ENCODE data around the gene CTIF.

Gene CTIF

DNA sequence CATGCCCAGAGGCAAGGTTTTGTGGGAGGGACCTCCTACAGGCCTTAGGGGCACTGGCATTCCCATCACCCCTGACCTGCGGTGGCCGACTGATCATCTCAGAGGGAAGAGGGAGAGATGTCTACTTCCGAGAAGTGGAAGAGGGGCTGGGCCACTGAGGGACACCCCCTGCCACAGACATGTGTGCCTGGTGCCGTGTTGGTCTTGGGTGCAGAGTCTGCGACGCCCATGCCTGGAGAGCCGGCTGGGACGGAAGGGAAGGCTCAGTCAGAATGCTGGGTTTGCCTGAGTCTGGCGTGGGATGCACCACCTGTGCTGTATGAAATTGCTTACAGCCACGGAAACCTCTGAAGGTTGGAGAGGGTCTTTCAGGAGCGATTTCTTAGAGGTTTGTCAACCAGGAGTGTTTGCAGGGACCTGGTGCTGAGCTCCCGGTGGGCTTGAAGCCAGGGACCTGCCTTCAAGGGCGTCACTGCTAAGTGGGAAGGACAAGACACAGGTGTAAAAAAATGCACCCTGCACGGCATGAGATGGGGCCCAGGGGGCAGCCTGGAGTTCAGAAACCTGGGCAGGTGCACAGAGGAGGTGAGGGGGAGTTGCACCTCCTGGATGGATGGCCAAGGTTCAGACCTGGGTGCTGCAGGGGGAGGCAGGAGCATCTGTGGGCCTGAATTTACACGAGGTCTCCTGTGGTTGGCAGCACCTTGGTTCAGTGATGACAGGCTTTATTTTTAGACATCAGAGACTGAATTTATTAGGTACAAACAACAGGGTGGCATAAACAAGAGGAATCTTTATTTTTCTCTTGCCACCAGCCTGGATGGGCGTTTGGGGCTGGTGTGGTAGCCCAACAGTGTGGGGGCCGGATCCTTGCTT is 100.3 kb downstream of the CTIF start:
- H3K27me3 ChIP-seq (ENCODE audit: control insufficient read depth in 1 of 2, insufficient read depth in 2 of 2, low read length in 2 of 2): no peaks in the 10 kb centered on the region
- no peak overlapping the region for H3K4me3 ChIP-seq (ENCODE audit: low read depth in 1 of 2, low read length in 2 of 2)
- peaks cover 0 to 2% of the 10 kb centered on the region in 2 donors for H3K36me3 ChIP-seq (ENCODE audit: control insufficient read depth in 1 of 2, insufficient read depth in 2 of 2, low read length in 2 of 2)
- no peak overlapping the region for H3K27ac ChIP-seq (ENCODE audit: low read depth, low read length)
- H3K9ac ChIP-seq (ENCODE audit: low read depth in 1 of 2, low read length in 2 of 2): no peak overlapping the region
- no peaks in the 10 kb centered on the region for H3K4me1 ChIP-seq (ENCODE audit: control insufficient read depth in 1 of 2, insufficient read depth in 2 of 2, low read length in 2 of 2)
- no peaks in the 10 kb centered on the region for H3K9me3 ChIP-seq (ENCODE audit: control insufficient read depth in 1 of 2, low read length in 2 of 2)

DNA sequence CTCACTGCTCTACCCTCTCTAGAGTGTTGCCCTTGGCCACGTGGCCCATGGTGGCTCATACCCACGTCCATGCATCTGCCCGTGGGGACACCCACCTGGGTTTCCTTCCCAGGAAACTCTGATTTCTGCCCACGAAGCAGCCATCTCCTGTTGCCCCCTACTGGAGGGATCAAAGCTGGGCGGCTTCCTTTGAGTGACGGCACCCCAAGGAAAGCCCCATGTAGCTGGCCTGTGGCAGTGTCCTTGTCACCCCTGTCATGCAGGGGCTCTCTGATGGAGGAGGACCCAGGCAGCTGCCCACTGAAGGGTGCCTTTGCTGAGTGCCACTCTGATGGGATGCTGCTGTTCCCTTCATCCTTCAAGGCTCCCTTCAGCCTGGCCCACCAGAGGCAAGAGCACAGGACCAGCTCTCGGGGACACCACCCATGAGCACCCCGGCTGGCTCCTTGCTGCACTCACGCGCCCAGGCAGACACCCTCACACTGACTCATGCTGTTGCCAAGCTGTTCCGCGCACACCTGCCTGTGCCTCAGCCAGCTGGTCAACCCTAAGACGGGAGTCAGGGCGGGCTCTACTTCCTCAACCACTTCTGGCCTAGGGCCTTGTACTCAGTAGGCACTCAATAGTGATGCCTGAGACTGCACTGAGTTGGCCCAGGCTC is 101.1 kb downstream of the CTIF start:
- no peaks in the 10 kb centered on the region for H3K27me3 ChIP-seq (ENCODE audit: control insufficient read depth in 1 of 2, insufficient read depth in 2 of 2, low read length in 2 of 2)
- H3K4me1 ChIP-seq (ENCODE audit: control insufficient read depth in 1 of 2, insufficient read depth in 2 of 2, low read length in 2 of 2): no peaks in the 10 kb centered on the region

DNA sequence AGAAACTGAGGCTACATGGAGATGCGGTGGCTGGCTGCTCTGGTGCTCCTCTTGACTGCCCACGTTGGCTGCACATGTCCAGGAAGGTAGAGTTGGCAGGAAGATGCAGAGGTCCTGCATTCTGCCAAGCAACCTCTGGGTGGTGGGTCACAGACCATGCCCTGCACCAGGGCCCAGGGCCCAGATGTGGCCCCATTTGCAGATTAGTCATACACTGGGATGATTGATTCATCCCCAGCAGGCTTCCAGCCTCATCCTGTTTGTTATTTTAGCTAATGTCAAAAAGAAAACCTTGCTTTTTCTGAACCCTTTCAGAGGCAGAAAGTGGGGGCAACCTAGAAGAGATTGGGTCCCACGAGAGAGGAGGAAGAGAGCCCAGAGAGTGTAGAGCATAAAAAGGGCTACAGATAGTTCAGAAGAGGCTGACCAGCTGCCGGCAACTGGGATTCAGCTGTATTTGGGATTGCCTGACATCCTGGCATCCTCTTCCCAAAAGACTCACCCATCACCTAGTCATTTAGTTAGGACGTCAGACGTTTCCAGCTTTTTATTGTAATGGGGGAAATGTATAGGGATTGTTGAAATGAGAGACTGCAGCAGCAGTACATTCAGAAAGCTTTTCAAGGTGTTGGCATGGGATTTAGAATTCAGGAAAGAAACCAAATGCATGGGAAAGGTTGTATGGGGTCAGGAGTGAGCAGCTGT is 101.9 kb downstream of the CTIF start:
- no peaks in the 10 kb centered on the region for H3K9me3 ChIP-seq (ENCODE audit: control insufficient read depth in 1 of 2, low read length in 2 of 2)
- no peak overlapping the region for H3K27ac ChIP-seq (ENCODE audit: low read depth, low read length)
- no peaks in the 10 kb centered on the region for H3K4me1 ChIP-seq (ENCODE audit: control insufficient read depth in 1 of 2, insufficient read depth in 2 of 2, low read length in 2 of 2)
- H3K36me3 ChIP-seq (ENCODE audit: control insufficient read depth in 1 of 2, insufficient read depth in 2 of 2, low read length in 2 of 2): peaks cover 0 to 2% of the 10 kb centered on the region in 2 donors
- no peak overlapping the region for H3K4me3 ChIP-seq (ENCODE audit: low read depth in 1 of 2, low read length in 2 of 2)
- no peak overlapping the region for H3K9ac ChIP-seq (ENCODE audit: low read depth in 1 of 2, low read length in 2 of 2)
- H3K27me3 ChIP-seq (ENCODE audit: control insufficient read depth in 1 of 2, insufficient read depth in 2 of 2, low read length in 2 of 2): no peaks in the 10 kb centered on the region

More for the DNA sequence above, 101.1 kb downstream of the CTIF start:
- Histone ChIP-seq H3K36me3 (ENCODE audit: control insufficient read depth in 1 of 2, insufficient read depth in 2 of 2, low read length in 2 of 2) (peaks cover 0 to 2% of the 10 kb centered on the region in 2 donors), H3K9me3 (ENCODE audit: control insufficient read depth in 1 of 2, low read length in 2 of 2) (no peaks in the 10 kb centered on the region), H3K4me3 (ENCODE audit: low read depth in 1 of 2, low read length in 2 of 2) (no peak overlapping the region), H3K27ac (ENCODE audit: low read depth, low read length) (no peak overlapping the region), H3K9ac (ENCODE audit: low read depth in 1 of 2, low read length in 2 of 2) (no peak overlapping the region)

GRCh38 chr18:48641981-48642380 is 103.2 kb downstream of the CTIF start:
- Histone ChIP-seq H3K9ac (ENCODE audit: low read depth in 1 of 2, low read length in 2 of 2) (no peak overlapping the region), H3K27me3 (ENCODE audit: control insufficient read depth in 1 of 2, insufficient read depth in 2 of 2, low read length in 2 of 2) (no peaks in the 10 kb centered on the region), H3K36me3 (ENCODE audit: control insufficient read depth in 1 of 2, insufficient read depth in 2 of 2, low read length in 2 of 2) (peaks cover 0 to 2% of the 10 kb centered on the region in 2 donors), H3K4me1 (ENCODE audit: control insufficient read depth in 1 of 2, insufficient read depth in 2 of 2, low read length in 2 of 2) (no peaks in the 10 kb centered on the region), H3K27ac (ENCODE audit: low read depth, low read length) (no peak overlapping the region), H3K4me3 (ENCODE audit: low read depth in 1 of 2, low read length in 2 of 2) (no peak overlapping the region), H3K9me3 (ENCODE audit: control insufficient read depth in 1 of 2, low read length in 2 of 2) (no peaks in the 10 kb centered on the region)

GRCh38 chr18:48642503-48642902 is 103.7 kb downstream of the CTIF start:
- no peak overlapping the region for H3K27ac ChIP-seq (ENCODE audit: low read depth, low read length)
- H3K4me3 ChIP-seq (ENCODE audit: low read depth in 1 of 2, low read length in 2 of 2): no peak overlapping the region
- H3K9me3 ChIP-seq (ENCODE audit: control insufficient read depth in 1 of 2, low read length in 2 of 2): no peaks in the 10 kb centered on the region

GRCh38 chr18:48643262-48643661 is 104.4 kb downstream of the CTIF start:
- Histone ChIP-seq H3K27me3 (ENCODE audit: control insufficient read depth in 1 of 2, insufficient read depth in 2 of 2, low read length in 2 of 2) (no peaks in the 10 kb centered on the region), H3K36me3 (ENCODE audit: control insufficient read depth in 1 of 2, insufficient read depth in 2 of 2, low read length in 2 of 2) (peaks cover 0 to 2% of the 10 kb centered on the region in 2 donors), H3K9me3 (ENCODE audit: control insufficient read depth in 1 of 2, low read length in 2 of 2) (no peaks in the 10 kb centered on the region), H3K4me1 (ENCODE audit: control insufficient read depth in 1 of 2, insufficient read depth in 2 of 2, low read length in 2 of 2) (no peaks in the 10 kb centered on the region), H3K27ac (ENCODE audit: low read depth, low read length) (no peak overlapping the region), H3K9ac (ENCODE audit: low read depth in 1 of 2, low read length in 2 of 2) (no peak overlapping the region), H3K4me3 (ENCODE audit: low read depth in 1 of 2, low read length in 2 of 2) (no peak overlapping the region)

More at GRCh38 chr18:48642503-48642902, 103.7 kb downstream of the CTIF start:
- Histone ChIP-seq H3K4me1 (ENCODE audit: control insufficient read depth in 1 of 2, insufficient read depth in 2 of 2, low read length in 2 of 2) (no peaks in the 10 kb centered on the region), H3K36me3 (ENCODE audit: control insufficient read depth in 1 of 2, insufficient read depth in 2 of 2, low read length in 2 of 2) (peaks cover 0 to 2% of the 10 kb centered on the region in 2 donors), H3K9ac (ENCODE audit: low read depth in 1 of 2, low read length in 2 of 2) (no peak overlapping the region), H3K27me3 (ENCODE audit: control insufficient read depth in 1 of 2, insufficient read depth in 2 of 2, low read length in 2 of 2) (no peaks in the 10 kb centered on the region)

DNA sequence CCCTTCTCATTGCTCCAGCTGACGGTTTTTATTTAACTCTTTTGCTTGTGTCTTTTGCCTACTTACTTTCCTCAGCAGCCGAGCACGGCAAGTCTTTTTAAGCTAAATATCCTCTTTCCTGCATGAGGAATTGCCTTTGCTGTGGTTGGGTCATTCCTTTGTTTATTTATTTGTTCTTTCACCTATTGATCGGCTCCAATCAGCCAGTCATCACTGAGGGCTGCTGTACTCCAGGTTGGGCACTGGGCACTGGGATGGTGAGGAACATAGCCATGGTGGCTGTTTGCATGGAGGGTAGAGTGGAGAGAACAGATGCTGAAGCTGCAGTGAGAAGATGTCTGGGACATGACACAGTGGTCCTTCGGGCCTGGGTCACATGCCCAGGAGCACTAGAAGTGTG is 105.2 kb downstream of the CTIF start:
- H3K9me3 ChIP-seq (ENCODE audit: control insufficient read depth in 1 of 2, low read length in 2 of 2): no peaks in the 10 kb centered on the region
- H3K9ac ChIP-seq (ENCODE audit: low read depth in 1 of 2, low read length in 2 of 2): no peak overlapping the region
- H3K27ac ChIP-seq (ENCODE audit: low read depth, low read length): no peak overlapping the region
- peaks cover 0 to 2% of the 10 kb centered on the region in 2 donors for H3K36me3 ChIP-seq (ENCODE audit: control insufficient read depth in 1 of 2, insufficient read depth in 2 of 2, low read length in 2 of 2)
- no peak overlapping the region for H3K4me3 ChIP-seq (ENCODE audit: low read depth in 1 of 2, low read length in 2 of 2)
- no peaks in the 10 kb centered on the region for H3K4me1 ChIP-seq (ENCODE audit: control insufficient read depth in 1 of 2, insufficient read depth in 2 of 2, low read length in 2 of 2)
- H3K27me3 ChIP-seq (ENCODE audit: control insufficient read depth in 1 of 2, insufficient read depth in 2 of 2, low read length in 2 of 2): no peaks in the 10 kb centered on the region

DNA sequence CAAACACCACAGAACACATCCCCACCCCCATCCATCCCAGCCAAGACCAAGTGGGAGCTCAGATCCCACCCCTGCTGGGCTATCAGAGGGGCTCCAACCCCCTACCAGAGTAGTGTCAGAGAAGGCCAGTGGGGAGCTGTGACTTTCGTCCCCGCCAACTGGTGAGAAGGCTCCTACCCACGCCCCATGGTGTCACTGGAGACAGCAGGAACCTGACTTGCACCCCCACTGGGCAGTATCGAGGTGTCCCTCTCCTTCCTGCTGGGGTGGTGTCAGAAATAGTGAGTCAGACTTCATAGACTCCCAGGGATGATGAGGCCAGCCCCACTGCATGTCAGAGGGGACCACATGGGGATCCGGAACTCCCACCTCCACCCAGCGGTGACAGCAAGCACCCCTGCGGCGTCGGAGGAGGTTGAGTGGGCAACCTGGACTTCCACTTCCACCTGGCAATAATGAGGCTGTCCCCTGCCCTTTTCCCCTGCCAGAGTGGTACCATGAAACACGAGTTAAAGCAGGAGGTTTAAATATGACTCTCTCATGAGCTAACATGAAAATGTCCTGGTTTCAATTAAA is 106.7 kb downstream of the CTIF start:
- H3K4me1 ChIP-seq (ENCODE audit: control insufficient read depth in 1 of 2, insufficient read depth in 2 of 2, low read length in 2 of 2): no peaks in the 10 kb centered on the region
- no peaks in the 10 kb centered on the region for H3K27me3 ChIP-seq (ENCODE audit: control insufficient read depth in 1 of 2, insufficient read depth in 2 of 2, low read length in 2 of 2)
- no peak overlapping the region for H3K4me3 ChIP-seq (ENCODE audit: low read depth in 1 of 2, low read length in 2 of 2)
- H3K9me3 ChIP-seq (ENCODE audit: control insufficient read depth in 1 of 2, low read length in 2 of 2): no peaks in the 10 kb centered on the region
- H3K9ac ChIP-seq (ENCODE audit: low read depth in 1 of 2, low read length in 2 of 2): no peak overlapping the region
- H3K27ac ChIP-seq (ENCODE audit: low read depth, low read length): no peak overlapping the region
- peaks cover 0 to 2% of the 10 kb centered on the region in 2 donors for H3K36me3 ChIP-seq (ENCODE audit: control insufficient read depth in 1 of 2, insufficient read depth in 2 of 2, low read length in 2 of 2)

- Histone ChIP-seq H3K4me1 (ENCODE audit: control insufficient read depth in 1 of 2, insufficient read depth in 2 of 2, low read length in 2 of 2) (no peaks in the 10 kb centered on the region), H3K4me3 (ENCODE audit: low read depth in 1 of 2, low read length in 2 of 2) (no peak overlapping the region), H3K27ac (ENCODE audit: low read depth, low read length) (no peak overlapping the region), H3K36me3 (ENCODE audit: control insufficient read depth in 1 of 2, insufficient read depth in 2 of 2, low read length in 2 of 2) (peaks cover 0 to 2% of the 10 kb centered on the region in 2 donors), H3K9me3 (ENCODE audit: control insufficient read depth in 1 of 2, low read length in 2 of 2) (no peaks in the 10 kb centered on the region), H3K27me3 (ENCODE audit: control insufficient read depth in 1 of 2, insufficient read depth in 2 of 2, low read length in 2 of 2) (no peaks in the 10 kb centered on the region), H3K9ac (ENCODE audit: low read depth in 1 of 2, low read length in 2 of 2) (no peak overlapping the region)
These were observed 108.1 kb downstream of the CTIF start for GRCh38 chr18:48646976-48647375.
